ENCODE data around the gene UPF3A.

- TF ChIP-seq CTCF (conservative IDR thresholded peaks at IDR 0.05; ENCODE audit: low read depth in 2 of 2) (no peak), EZH2 (IDR thresholded peaks at IDR 0.05; ENCODE audit: low read depth, unreplicated experiment) (no peak), POLR2AphosphoS5 (IDR thresholded peaks at IDR 0.05; ENCODE audit: low read depth) (no peak)
Measured at GRCh38 chr13:114258589-114258988, 22.8 kb upstream of the UPF3A start.
